OCI-LY1 (cell line): ENCODE measurements around the gene ACAP3.

Experiments
- H2AFZ ChIP-seq: fragments of 200-600 bp; sonication (generic), shearing (Covaris generic); 2 replicates; pipeline ENCODE4 v1.6.0; 2014; ENCODE audit warnings: antibody characterized with exemption, mild to moderate bottlenecking, low read length
- H3F3A ChIP-seq: fragments of 200-600 bp; sonication (generic), shearing (Covaris generic); 2 replicates; pipeline ENCODE4 v1.6.0; 2014; ENCODE audit warnings: mild to moderate bottlenecking, antibody characterized with exemption, low read length, moderate library complexity; ENCODE audit not compliant: insufficient read depth
- H3K27ac ChIP-seq: fragments of 200-600 bp; sonication (generic); 2 replicates; pipeline ENCODE4 v1.5.1; 2014; ENCODE audit warnings: low read length, mixed run types, mild to moderate bottlenecking, low read depth; ENCODE audit not compliant: poor library complexity, severe bottlenecking
- H3K27me3 ChIP-seq: fragments of 200-600 bp; sonication (generic); 2 replicates; pipeline ENCODE4 v1.6.0; 2014; ENCODE audit warnings: antibody characterized with exemption, mild to moderate bottlenecking, low read length, moderate library complexity; ENCODE audit not compliant: insufficient read depth
- H3K36me3 ChIP-seq: fragments of 200-600 bp; sonication (generic); 2 replicates; pipeline ENCODE4 v1.6.1; 2014; ENCODE audit warnings: mild to moderate bottlenecking, antibody characterized with exemption, low read length, moderate library complexity, mixed read lengths; ENCODE audit not compliant: insufficient read depth
- H3K4me1 ChIP-seq: fragments of 200-600 bp; sonication (generic); 2 replicates; pipeline ENCODE4 v1.5.1; 2014; ENCODE audit warnings: mild to moderate bottlenecking, low read length, moderate library complexity; ENCODE audit not compliant: insufficient read depth, severe bottlenecking
- H3K4me2 ChIP-seq: fragments of 200-600 bp; sonication (generic), shearing (Covaris generic); 2 replicates; pipeline ENCODE4 v1.6.1; 2014; ENCODE audit warnings: low read length
- H3K4me3 ChIP-seq: fragments of 200-600 bp; sonication (generic); 2 replicates; pipeline ENCODE4 v1.5.1; 2014; ENCODE audit warnings: low read length, low read depth, mild to moderate bottlenecking, mixed read lengths; ENCODE audit not compliant: poor library complexity, severe bottlenecking
- H3K79me2 ChIP-seq: fragments of 200-600 bp; shearing (Covaris generic); 2 replicates; pipeline ENCODE4 v1.6.1; 2016; ENCODE audit warnings: mixed run types, low read length, mixed read lengths; ENCODE audit not compliant: insufficient read depth
- H3K9ac ChIP-seq: fragments of 200-600 bp; sonication (generic), shearing (Covaris generic); 2 replicates; pipeline ENCODE4 v1.6.1; 2014; ENCODE audit warnings: mild to moderate bottlenecking, low read length, mixed read lengths
- H3K9me2 ChIP-seq: fragments of 200-600 bp; sonication (generic), shearing (Covaris generic); 2 replicates; pipeline ENCODE4 v1.6.1; 2014; ENCODE audit warnings: low read depth, mild to moderate bottlenecking, low read length, mixed read lengths
- H3K9me3 ChIP-seq: fragments of 200-600 bp; shearing (Covaris generic); 2 replicates; pipeline ENCODE4 v1.6.1; 2014; ENCODE audit warnings: low read length, mixed read lengths
- H4K20me1 ChIP-seq: fragments of 200-600 bp; sonication (generic), shearing (Covaris generic); 2 replicates; pipeline ENCODE4 v1.6.0; 2016; ENCODE audit warnings: mild to moderate bottlenecking, low read length; ENCODE audit not compliant: insufficient read depth
- CTCF ChIP-seq: fragments of 200-600 bp; sonication (generic), shearing (Covaris generic); IDR thresholded peaks from 2 replicates; pipeline ENCODE4 v1.5.1; 2017; ENCODE audit warnings: mild to moderate bottlenecking, antibody characterized with exemption, low read length, moderate library complexity, mixed read lengths
- EZH2 ChIP-seq: fragments of 200-600 bp; sonication (generic), shearing (Covaris generic); IDR thresholded peaks from 2 replicates; pipeline ENCODE4 v1.8.0; 2017; ENCODE audit warnings: borderline replicate concordance, mixed run types, mild to moderate bottlenecking, antibody characterized with exemption, low read length, moderate library complexity, mixed read lengths

The ACAP3 gene

GRCh38 chr1:1247341-1247913 is 60.3 kb downstream of the ACAP3 start:
- TF ChIP-seq CTCF: no peak
- no peak for TF ChIP-seq EZH2
- H3K9ac ChIP-seq: no peak overlapping the region
- H3K27me3 ChIP-seq: peaks cover 11% of the 10 kb centered on the region; the same call in 1 of the 2 replicates
- H3K79me2 ChIP-seq: no peaks in the 10 kb centered on the region
- H3K36me3 ChIP-seq: no peaks in the 10 kb centered on the region; the same call in 1 of the 2 replicates
- H3K27ac ChIP-seq: no peak overlapping the region
- H2AFZ ChIP-seq: no peak overlapping the region
- H3F3A ChIP-seq: no peaks in the 10 kb centered on the region
- H3K4me2 ChIP-seq: no peak overlapping the region
- H3K9me2 ChIP-seq: no peaks in the 10 kb centered on the region
- no peaks in the 10 kb centered on the region for H4K20me1 ChIP-seq
- no peak overlapping the region for H3K4me3 ChIP-seq
- no peaks in the 10 kb centered on the region for H3K9me3 ChIP-seq
- H3K4me1 ChIP-seq: peaks cover 9% of the 10 kb centered on the region

GRCh38 chr1:1246577-1247340 is 61.0 kb downstream of the ACAP3 start, which contains the start of gene C1QTNF12:
Gene C1QTNF12, minus strand, starts transcription at chr1:1246722. Its CDS starts 32 bp downstream, at chr1:1246690.
- Histone ChIP-seq H3K27me3 (peaks cover 15% of the 10 kb centered on the region; the same call in 1 of the 2 replicates), H3F3A (no peaks in the 10 kb centered on the region), H3K4me3 (no peak within 1 kb of the TSS), H4K20me1 (no peaks in the 10 kb centered on the region), H3K9me3 (no peaks in the 10 kb centered on the region), H3K79me2 (no peaks in the 10 kb centered on the region), H3K4me1 (peaks cover 9% of the 10 kb centered on the region), H3K9ac (no peak within 1 kb of the TSS), H3K9me2 (no peaks in the 10 kb centered on the region), H3K36me3 (no peaks in the 10 kb centered on the region), H2AFZ (no peak within 1 kb of the TSS), H3K27ac (no peak within 1 kb of the TSS), H3K4me2 (no peak within 1 kb of the TSS)
- TF ChIP-seq CTCF: no peak
- no peak for TF ChIP-seq EZH2

- TF ChIP-seq CTCF (no peak), EZH2 (no peak)
- Histone ChIP-seq H3K4me3 (no peak overlapping the region), H3K4me1 (peaks cover 7% of the 10 kb centered on the region), H3K9ac (no peak overlapping the region), H3K27me3 (peaks cover 20% of the 10 kb centered on the region; the same call in 1 of the 2 replicates), H3K27ac (no peak overlapping the region), H4K20me1 (no peaks in the 10 kb centered on the region), H3K9me2 (no peaks in the 10 kb centered on the region), H3K79me2 (no peaks in the 10 kb centered on the region), H3K36me3 (no peaks in the 10 kb centered on the region), H3K4me2 (no peak overlapping the region), H2AFZ (no peak overlapping the region), H3F3A (no peaks in the 10 kb centered on the region), H3K9me3 (no peaks in the 10 kb centered on the region)
Observed at GRCh38 chr1:1245817-1246576, 61.7 kb downstream of the ACAP3 start.
